Right ventricle myocardium superior (tissue), 1 donor: ENCODE data around the gene ANTXR1. TPM values are rescaled to one million over a fixed set of nuclear protein-coding genes. Genes with fewer than 3 reads are reported as not detected.

Experiments used
- ATAC-seq: fragments of 200-7000 bp; cut with Tn5 transposase; one replicate; pipeline ENCODE4 v1.9.1; 2020; ENCODE audit warnings: mild to moderate bottlenecking; ENCODE audit not compliant: poor library complexity
- DNase-seq: peaks from one replicate; pipeline ENCODE4 v3.0.0-alpha.2; 2020
- intact Hi-C: fragments of 100-400 bp; cut with DNase I; formaldehyde crosslinking; loops from one replicate; pipeline ENCODE4 v1.11.2; 2022
- total RNA-seq: library from RNA; stranded (reverse); fragmentation: NEBNext Ultra II Directional; extraction: Animal tissue kit (Norgen Biotek cat#: 25700); gene quantifications from one replicate; pipeline ENCODE4 v1.2.1, GENCODE V29; 2021
- donor health status: DM: no; HTN: yes; CAD: no; lungs with severe emphysema.

The ANTXR1 gene
- total RNA-seq, 1 donor from 2014 or later: 31.2 TPM

GRCh38 chr2:69205491-69205890 is 192.5 kb downstream of the ANTXR1 start:
- intact Hi-C loops: no loop called here
- ATAC-seq: no peak
- no peak for DNase-seq

DNA sequence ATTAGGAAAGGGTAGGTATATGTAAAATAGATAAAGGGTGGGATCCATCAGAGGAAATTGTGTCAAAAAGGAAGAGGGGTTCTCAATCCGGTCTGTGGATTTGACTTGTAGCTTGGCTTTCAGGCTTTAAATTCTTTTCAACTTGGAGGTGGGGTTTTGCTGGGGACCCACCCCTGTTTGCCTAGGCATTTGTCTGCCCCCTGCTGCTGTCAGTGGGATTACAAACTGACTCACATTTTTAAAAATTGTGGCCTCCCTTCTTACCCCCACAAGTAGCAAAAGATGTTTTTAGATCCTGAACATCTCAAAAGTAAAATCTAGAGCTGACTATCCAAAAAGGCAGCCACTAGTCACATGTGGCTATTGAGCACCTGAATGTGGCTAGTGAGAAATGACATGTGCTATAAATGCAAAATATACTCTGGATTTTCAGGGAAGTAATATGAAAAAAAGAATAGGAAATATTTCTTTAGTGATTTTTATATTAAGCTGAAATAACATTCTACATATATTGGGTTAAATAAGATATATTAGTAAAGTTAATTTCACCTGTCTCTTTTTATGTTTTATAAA is 195.1 kb downstream of the ANTXR1 start:
- ATAC-seq (no peak), DNase-seq (no peak)
- intact Hi-C loops: no loop called here

GRCh38 chr2:69209482-69209881 is 196.5 kb downstream of the ANTXR1 start:
- DNase-seq: no peak
- intact Hi-C loops: no loop called here
- ATAC-seq: no peak

- DNase-seq: no peak
- ATAC-seq: no peak
- intact Hi-C loops: no loop called here
These were observed 197.4 kb downstream of the ANTXR1 start for GRCh38 chr2:69210385-69210784.

GRCh38 chr2:69211048-69211447 is 198.1 kb downstream of the ANTXR1 start:
- intact Hi-C loops: no loop called here
- ATAC-seq: no peak
- DNase-seq: no peak

DNA sequence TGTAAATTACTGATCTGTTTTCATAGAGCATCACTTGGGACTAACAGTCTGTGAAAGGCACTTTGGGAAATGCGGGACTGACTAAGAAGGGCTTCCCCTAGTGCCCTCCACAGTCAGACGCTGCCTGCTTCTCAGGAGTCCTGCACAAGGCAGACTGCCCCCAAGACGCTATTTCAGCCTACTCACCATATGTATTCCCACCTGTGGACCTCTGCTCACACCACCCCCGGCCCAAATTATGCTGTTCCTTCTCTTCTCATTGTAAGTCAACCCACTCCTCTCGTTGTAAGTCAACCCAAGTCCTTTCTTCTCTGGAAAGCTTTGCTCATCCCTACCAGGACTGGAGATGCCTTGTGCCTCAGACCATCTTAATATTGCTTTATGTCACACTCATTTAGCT is 198.7 kb downstream of the ANTXR1 start:
- intact Hi-C loops: no loop called here
- DNase-seq: no peak
- ATAC-seq: no peak

- no peak for DNase-seq
- intact Hi-C loops: no loop called here
- ATAC-seq: no peak
These were observed 199.5 kb downstream of the ANTXR1 start for GRCh38 chr2:69212238-69213028.

DNA sequence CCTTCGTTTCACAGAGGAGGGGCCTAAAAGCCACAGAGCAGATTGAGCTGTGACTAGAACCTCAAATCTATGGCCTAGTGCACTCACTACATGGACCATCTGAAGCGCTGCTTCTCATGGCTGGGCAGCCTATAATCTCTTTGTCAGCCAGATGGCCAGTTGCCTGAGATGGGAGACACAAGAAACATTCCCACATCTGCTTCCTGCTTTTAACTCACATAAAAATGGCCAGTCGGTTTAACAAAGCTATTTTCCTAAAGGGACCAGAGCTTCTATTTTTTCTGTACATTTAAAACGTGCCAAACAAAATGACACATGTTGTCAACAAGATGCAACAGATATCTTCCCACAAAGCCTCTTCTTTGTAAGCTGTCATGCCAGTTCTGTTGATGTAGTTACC is 200.2 kb downstream of the ANTXR1 start:
- ATAC-seq: no peak
- intact Hi-C loops: no loop called here
- DNase-seq: no peak

GRCh38 chr2:69213782-69214181 is 200.8 kb downstream of the ANTXR1 start:
- intact Hi-C loops: no loop called here
- ATAC-seq (no peak), DNase-seq (no peak)

GRCh38 chr2:69214898-69215297 is 201.9 kb downstream of the ANTXR1 start:
- DNase-seq (no peak), ATAC-seq (peak; percentile 83)
- intact Hi-C loops: no loop called here

DNA sequence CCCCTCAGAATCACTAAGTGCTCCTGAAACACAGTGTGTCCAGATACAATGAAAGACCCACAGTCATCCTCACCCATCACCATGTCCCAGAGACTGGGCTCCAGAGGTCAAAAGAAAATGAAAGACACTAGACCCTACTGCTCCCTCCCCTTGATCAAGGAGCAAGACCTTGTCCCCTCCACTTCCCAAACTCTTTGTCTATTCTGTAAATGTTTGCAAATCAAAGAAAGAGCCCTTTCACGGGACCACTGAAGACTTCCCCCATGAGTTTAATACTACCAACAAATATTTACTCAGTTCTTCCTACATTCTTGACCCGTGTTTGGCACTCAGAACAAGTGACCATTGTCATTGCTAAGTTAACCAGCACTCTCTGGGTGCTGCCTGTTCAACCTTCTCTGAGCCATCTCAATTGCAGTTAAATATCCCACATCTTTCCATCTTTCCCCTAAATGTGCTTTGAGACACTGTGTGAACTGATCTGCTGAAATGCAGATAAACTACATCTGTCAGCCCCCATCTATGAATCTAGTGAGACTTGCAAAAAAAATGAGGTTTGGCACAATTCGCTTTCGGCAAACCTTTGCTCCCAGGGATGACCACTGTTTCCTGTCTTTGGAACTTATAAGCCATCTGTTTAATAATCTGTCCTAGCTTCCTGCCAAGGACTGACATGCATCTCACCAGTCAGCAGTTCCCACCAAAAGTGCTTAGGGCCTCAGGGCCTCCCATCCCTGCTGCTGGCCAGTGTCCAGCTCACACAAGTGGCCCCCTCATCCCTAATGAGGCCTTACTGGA is 203.8 kb downstream of the ANTXR1 start:
- intact Hi-C loops: no loop called here
- ATAC-seq (peak; percentile 24), DNase-seq (peak; percentile 53)

GRCh38 chr2:69217333-69218080 is 204.5 kb downstream of the ANTXR1 start:
- intact Hi-C loops: no loop called here
- DNase-seq: no peak
- ATAC-seq: no peak

- no peak for DNase-seq
- ATAC-seq: no peak
- intact Hi-C loops: no loop called here
These were observed 208.5 kb downstream of the ANTXR1 start for GRCh38 chr2:69221512-69221911.

GRCh38 chr2:69221960-69222751 is 209.2 kb downstream of the ANTXR1 start:
- intact Hi-C loops: no loop called here
- ATAC-seq (peak; percentile 26), DNase-seq (no peak)

- intact Hi-C loops: no loop called here
- DNase-seq: peak; percentile 74
- ATAC-seq: peak; percentile 80
These were observed 210.1 kb downstream of the ANTXR1 start for GRCh38 chr2:69222953-69223658.

GRCh38 chr2:69223759-69224511 is 211.0 kb downstream of the ANTXR1 start:
- ATAC-seq (no peak), DNase-seq (no peak)
- intact Hi-C loops: no loop called here

- DNase-seq: no peak
- peak; percentile 37 for ATAC-seq
- intact Hi-C loops: no loop called here
These were observed 211.5 kb downstream of the ANTXR1 start for GRCh38 chr2:69224512-69224837.
